Stimulated activated CD4-positive, alpha-beta T cell treated with anti-CD3 and anti-CD28 coated beads, Interleukin-15, amount 100 ng/mL, for 1 hour (primary cell): ENCODE data around the gene SYTL3.

ENCODE experiments used
- DNase-seq, 2 donors: peaks; one replicate each; pipeline ENCODE4 v3.0.0-alpha.2; 2020; ENCODE audit warnings: low read depth in 1 of 2, low spot score in 1 of 2

The SYTL3 gene

GRCh38 chr6:158756977-158757752, 107.3 kb downstream of the SYTL3 start:
- DNase-seq: no peak

- no peak for DNase-seq
These were observed 107.9 kb downstream of the SYTL3 start for GRCh38 chr6:158757753-158758090.

GRCh38 chr6:158758451-158758860, 108.6 kb downstream of the SYTL3 start:
- DNase-seq: no peak

GRCh38 chr6:158758941-158759479, 109.2 kb downstream of the SYTL3 start:
- no peak for DNase-seq

- no peak for DNase-seq
These were observed 110.2 kb downstream of the SYTL3 start for GRCh38 chr6:158759966-158760617.

GRCh38 chr6:158760618-158761250, 110.9 kb downstream of the SYTL3 start:
- DNase-seq: no peak

GRCh38 chr6:158761746-158762145, 111.9 kb downstream of the SYTL3 start:
- DNase-seq: no peak

- no peak for DNase-seq
These were observed 113.1 kb downstream of the SYTL3 start for GRCh38 chr6:158762787-158763433.

GRCh38 chr6:158763434-158764182, 113.8 kb downstream of the SYTL3 start:
- DNase-seq: no peak

GRCh38 chr6:158764183-158764849, 114.5 kb downstream of the SYTL3 start:
- DNase-seq: no peak

GRCh38 chr6:158764926-158765325, 115.1 kb downstream of the SYTL3 start:
- no peak for DNase-seq

GRCh38 chr6:158765499-158766068, 115.7 kb downstream of the SYTL3 start:
- no peak for DNase-seq

- no peak for DNase-seq
These were observed 117.0 kb downstream of the SYTL3 start for GRCh38 chr6:158766621-158767455.

- DNase-seq: no peak
These were observed 117.9 kb downstream of the SYTL3 start for GRCh38 chr6:158767709-158768108.

GRCh38 chr6:158768436-158768835, 118.6 kb downstream of the SYTL3 start:
- no peak for DNase-seq

- no peak for DNase-seq
These were observed 119.4 kb downstream of the SYTL3 start for GRCh38 chr6:158769234-158769770.

- no peak for DNase-seq
These were observed 120.0 kb downstream of the SYTL3 start for GRCh38 chr6:158769771-158770432.
